ENCODE measurements around the gene FIG4.

- no peak for TF ChIP-seq CTCF (IDR thresholded peaks at IDR 0.05; ENCODE audit: poor library complexity, severe bottlenecking)
- no peak for TF ChIP-seq EP300 (conservative IDR thresholded peaks at IDR 0.05; ENCODE audit: poor library complexity, severe bottlenecking)
- no peak for TF ChIP-seq POLR2AphosphoS5 (IDR thresholded peaks at IDR 0.05)
- no peak for TF ChIP-seq EZH2 (IDR thresholded peaks at IDR 0.05; ENCODE audit: borderline replicate concordance, insufficient read depth, low read length, poor library complexity, severe bottlenecking)
- TF ChIP-seq SMC3 (conservative IDR thresholded peaks at IDR 0.05; ENCODE audit: poor library complexity), result peak; percentile 8
- TF ChIP-seq REST (IDR thresholded peaks at IDR 0.05; ENCODE audit: borderline replicate concordance), result no peak
Measured at GRCh38 chr6:109690373-109690736, 741 bp upstream of the FIG4 start.
